Measurements from ENCODE around the gene TRIM10.
"Not testable (repeated sequence)": the region's sequence is repeated elsewhere in the genome, so short reads cannot be mapped to it uniquely, and the experiment has no call there.

Gene TRIM10

GRCh38 chr6:30152910-30153610, 8.0 kb downstream of the TRIM10 start:
- no peak for DNase-seq

- no peak for DNase-seq
Observed at GRCh38 chr6:30152016-30152673, 8.9 kb downstream of the TRIM10 start.

- DNase-seq: no peak
Observed at GRCh38 chr6:30151580-30151979, 9.4 kb downstream of the TRIM10 start.

- DNase-seq: no peak
Observed at GRCh38 chr6:30150671-30151395, 10.2 kb downstream of the TRIM10 start.

GRCh38 chr6:30149858-30150550, 11.0 kb downstream of the TRIM10 start:
- DNase-seq: no peak

GRCh38 chr6:30149234-30149633, 11.8 kb downstream of the TRIM10 start:
- DNase-seq: no peak

GRCh38 chr6:30147096-30147495, 13.9 kb downstream of the TRIM10 start:
- DNase-seq: no peak

GRCh38 chr6:30145818-30146217, 15.2 kb downstream of the TRIM10 start:
- DNase-seq: no peak

GRCh38 chr6:30144811-30145210, 16.2 kb downstream of the TRIM10 start:
- no peak for DNase-seq

- DNase-seq: no peak
Observed at GRCh38 chr6:30143780-30144179, 17.2 kb downstream of the TRIM10 start.

GRCh38 chr6:30142665-30143064, 18.3 kb downstream of the TRIM10 start:
- no peak for DNase-seq

GRCh38 chr6:30140240-30140639, 20.8 kb downstream of the TRIM10 start:
- DNase-seq: not testable (repeated sequence)

GRCh38 chr6:30136570-30137286, 24.3 kb downstream of the TRIM10 start:
- DNase-seq: no peak

GRCh38 chr6:30135757-30136156, 25.3 kb downstream of the TRIM10 start, which contains the start of gene TRIM40:
TSS of gene TRIM40 (plus strand) at chr6:30136140. CDS start at chr6:30137037, 897 bp downstream.
- no peak for DNase-seq

- DNase-seq: no peak
Observed at GRCh38 chr6:30135147-30135546, 25.9 kb downstream of the TRIM10 start.

- no peak for DNase-seq
Observed at GRCh38 chr6:30131947-30132497, 29.0 kb downstream of the TRIM10 start.

- peak; percentile 25 to 81 for DNase-seq
Observed at GRCh38 chr6:30130887-30131862, 29.8 kb downstream of the TRIM10 start.

- no peak for DNase-seq
Observed at GRCh38 chr6:30130179-30130679, 30.8 kb downstream of the TRIM10 start.

- no peak for DNase-seq
Observed at GRCh38 chr6:30129265-30130178, 31.5 kb downstream of the TRIM10 start.
